Neural cell (in vitro differentiated cells): ENCODE data around the gene KCNAB1. TPM values are rescaled to one million over a fixed set of nuclear protein-coding genes. Genes with fewer than 3 reads are reported as not detected.

Experiments used
- H2AFZ ChIP-seq: fragments of 200-600, 300-800 bp; sonication (generic), shearing (Covaris generic); 2 replicates; pipeline ENCODE4 v1.6.0; 2014; ENCODE audit warnings: low read depth, mild to moderate bottlenecking, antibody characterized with exemption, low read length, moderate library complexity
- H3F3A ChIP-seq: fragments of 200-600 bp; shearing (Covaris generic); 2 replicates; pipeline ENCODE4 v1.6.1; 2016; ENCODE audit warnings: mild to moderate bottlenecking, moderate library complexity, mixed read lengths, antibody characterized with exemption, low read length; ENCODE audit not compliant: insufficient read depth, poor library complexity, severe bottlenecking
- H3K27ac ChIP-seq: fragments of 200-600, 300-800 bp; sonication (generic), shearing (Covaris generic); 2 replicates; pipeline ENCODE4 v1.5.1; 2014; ENCODE audit warnings: mild to moderate bottlenecking, low read length, moderate library complexity
- H3K27me3 ChIP-seq: fragments of 300-800, 200-600 bp; sonication (generic), shearing (Covaris generic); 2 replicates; pipeline ENCODE4 v1.6.0; 2014; ENCODE audit warnings: mild to moderate bottlenecking, low read depth, low read length, moderate library complexity; ENCODE audit not compliant: insufficient read depth
- H3K36me3 ChIP-seq: fragments of 300-800, 200-600 bp; sonication (generic), shearing (Covaris generic); 2 replicates; pipeline ENCODE4 v1.5.1; 2014; ENCODE audit warnings: mild to moderate bottlenecking, antibody characterized with exemption, low read length, moderate library complexity; ENCODE audit not compliant: insufficient read depth
- H3K4me2 ChIP-seq: fragments of 300-800, 200-600 bp; sonication (generic), shearing (Covaris generic); 2 replicates; pipeline ENCODE4 v1.6.0; 2014; ENCODE audit warnings: mild to moderate bottlenecking, low read length
- H3K4me3 ChIP-seq: fragments of 300-800, 200-600 bp; sonication (generic), shearing (Covaris generic); 2 replicates; pipeline ENCODE4 v1.5.1; 2014; ENCODE audit warnings: mild to moderate bottlenecking, low read length, moderate library complexity
- H3K79me2 ChIP-seq: fragments of 200-600 bp; shearing (Covaris generic); replicated peaks from 2 replicates; pipeline ENCODE4 v1.6.0; 2014; ENCODE audit warnings: mild to moderate bottlenecking, low read length, moderate library complexity; ENCODE audit not compliant: insufficient read depth
- H3K9ac ChIP-seq: fragments of 300-800, 200-600 bp; sonication (generic), shearing (Covaris generic); 2 replicates; pipeline ENCODE4 v1.6.1; 2016; ENCODE audit warnings: mild to moderate bottlenecking, low read length, mixed read lengths
- H3K9me2 ChIP-seq: fragments of 200-600 bp; shearing (Covaris generic); 2 replicates; pipeline ENCODE4 v1.6.1; 2016; ENCODE audit warnings: mild to moderate bottlenecking, low read length, mixed read lengths; ENCODE audit not compliant: insufficient read depth
- H3K9me3 ChIP-seq: fragments of 200-600, 300-800 bp; sonication (generic), shearing (Covaris generic); 2 replicates; pipeline ENCODE4 v1.6.1; 2016; ENCODE audit warnings: mild to moderate bottlenecking, mixed run types, low read length, moderate library complexity, mixed read lengths
- H4K20me1 ChIP-seq: fragments of 200-600 bp; shearing (Covaris generic); 2 replicates; pipeline ENCODE4 v1.6.1; 2016; ENCODE audit warnings: mild to moderate bottlenecking, mixed run types; ENCODE audit not compliant: insufficient read depth
- EP300 ChIP-seq: fragments of 450-650 bp; conservative IDR thresholded peaks from 2 replicates; pipeline ENCODE4 v1.6.1; 2014; ENCODE audit warnings: antibody characterized with exemption, mild to moderate bottlenecking, moderate library complexity; ENCODE audit not compliant: poor library complexity, severe bottlenecking
- EZH2 ChIP-seq: fragments of 200-600, 300-800 bp; shearing (Covaris generic), sonication (generic); IDR thresholded peaks from 2 replicates; pipeline ENCODE4 v1.6.1; 2014; ENCODE audit warnings: antibody characterized with exemption, low read length, borderline replicate concordance, mild to moderate bottlenecking; ENCODE audit not compliant: insufficient read depth, poor library complexity, severe bottlenecking
- MXI1 ChIP-seq: fragments of 450-650 bp; conservative IDR thresholded peaks from 2 replicates; pipeline ENCODE4 v1.6.1; 2014; ENCODE audit warnings: antibody characterized with exemption, mild to moderate bottlenecking; ENCODE audit not compliant: poor library complexity, severe bottlenecking
- POLR2AphosphoS5 ChIP-seq: IDR thresholded peaks from 2 replicates; pipeline ENCODE4 v1.6.1; 2012
- RAD21 ChIP-seq: fragments of 450-650 bp; conservative IDR thresholded peaks from 2 replicates; pipeline ENCODE4 v1.6.1; 2014; ENCODE audit warnings: antibody characterized with exemption, mild to moderate bottlenecking, moderate library complexity
- SMC3 ChIP-seq: fragments of 450-650 bp; conservative IDR thresholded peaks from 2 replicates; pipeline ENCODE4 v1.6.1; 2014; ENCODE audit warnings: antibody characterized with exemption, mild to moderate bottlenecking, moderate library complexity; ENCODE audit not compliant: poor library complexity
- TAF1 ChIP-seq: IDR thresholded peaks from 2 replicates; pipeline ENCODE4 v1.6.1; 2012; ENCODE audit warnings: low read depth
- polyA plus RNA-seq: library from polyadenylated mRNA; depleted of rRNA; stranded (reverse); fragments of >200 nt; gene quantifications from 2 replicates; pipeline ENCODE4 v1.2.3, GENCODE V29; 2014
- TF ChIP-seq, protein P1 (sequence below): IDR thresholded peaks from 2 replicates; pipeline ENCODE4 v1.6.1; 2012; ENCODE audit warnings: borderline replicate concordance
- TF ChIP-seq, protein P2 (sequence below): fragments of 450-650 bp; IDR thresholded peaks from 2 replicates; pipeline ENCODE4 v1.5.1; 2014; ENCODE audit warnings: antibody characterized with exemption, mild to moderate bottlenecking, moderate library complexity; ENCODE audit not compliant: poor library complexity, severe bottlenecking

The KCNAB1 gene
- polyA plus RNA-seq, 1 donor from 2014 or later, result 14.9 TPM

DNA sequence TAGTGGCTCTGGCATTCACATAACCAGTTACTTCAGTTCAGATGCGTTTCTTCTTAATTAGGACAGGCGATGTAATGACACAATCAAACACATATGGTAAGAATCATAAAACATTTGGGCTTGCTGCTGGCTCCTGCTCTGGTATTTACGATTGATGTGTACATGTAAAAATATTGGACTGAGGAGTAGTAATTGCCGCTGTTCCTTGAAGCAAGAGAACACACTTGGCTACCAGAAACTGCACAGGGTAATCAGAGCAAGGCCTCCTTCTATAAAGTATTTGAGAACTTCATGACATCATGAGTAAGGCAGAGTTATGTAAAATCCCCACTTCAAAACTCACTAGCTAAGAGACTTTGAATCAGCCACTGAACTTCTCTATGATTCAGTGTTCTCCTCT is 276.5 kb downstream of the KCNAB1 start:
- Histone ChIP-seq H2AFZ (no peak overlapping the region), H3K4me3 (peak overlapping the region; percentile 0), H3K27me3 (no peaks in the 10 kb centered on the region), H3K79me2 (no peaks in the 10 kb centered on the region), H3K9ac (no peak overlapping the region), H3K36me3 (no peaks in the 10 kb centered on the region), H3K9me3 (no peaks in the 10 kb centered on the region), H3F3A (no peaks in the 10 kb centered on the region), H3K27ac (peak overlapping the region; percentile 15), H3K4me2 (no peak overlapping the region), H3K9me2 (no peaks in the 10 kb centered on the region), H4K20me1 (no peaks in the 10 kb centered on the region)
- TF ChIP-seq, protein P1, sequence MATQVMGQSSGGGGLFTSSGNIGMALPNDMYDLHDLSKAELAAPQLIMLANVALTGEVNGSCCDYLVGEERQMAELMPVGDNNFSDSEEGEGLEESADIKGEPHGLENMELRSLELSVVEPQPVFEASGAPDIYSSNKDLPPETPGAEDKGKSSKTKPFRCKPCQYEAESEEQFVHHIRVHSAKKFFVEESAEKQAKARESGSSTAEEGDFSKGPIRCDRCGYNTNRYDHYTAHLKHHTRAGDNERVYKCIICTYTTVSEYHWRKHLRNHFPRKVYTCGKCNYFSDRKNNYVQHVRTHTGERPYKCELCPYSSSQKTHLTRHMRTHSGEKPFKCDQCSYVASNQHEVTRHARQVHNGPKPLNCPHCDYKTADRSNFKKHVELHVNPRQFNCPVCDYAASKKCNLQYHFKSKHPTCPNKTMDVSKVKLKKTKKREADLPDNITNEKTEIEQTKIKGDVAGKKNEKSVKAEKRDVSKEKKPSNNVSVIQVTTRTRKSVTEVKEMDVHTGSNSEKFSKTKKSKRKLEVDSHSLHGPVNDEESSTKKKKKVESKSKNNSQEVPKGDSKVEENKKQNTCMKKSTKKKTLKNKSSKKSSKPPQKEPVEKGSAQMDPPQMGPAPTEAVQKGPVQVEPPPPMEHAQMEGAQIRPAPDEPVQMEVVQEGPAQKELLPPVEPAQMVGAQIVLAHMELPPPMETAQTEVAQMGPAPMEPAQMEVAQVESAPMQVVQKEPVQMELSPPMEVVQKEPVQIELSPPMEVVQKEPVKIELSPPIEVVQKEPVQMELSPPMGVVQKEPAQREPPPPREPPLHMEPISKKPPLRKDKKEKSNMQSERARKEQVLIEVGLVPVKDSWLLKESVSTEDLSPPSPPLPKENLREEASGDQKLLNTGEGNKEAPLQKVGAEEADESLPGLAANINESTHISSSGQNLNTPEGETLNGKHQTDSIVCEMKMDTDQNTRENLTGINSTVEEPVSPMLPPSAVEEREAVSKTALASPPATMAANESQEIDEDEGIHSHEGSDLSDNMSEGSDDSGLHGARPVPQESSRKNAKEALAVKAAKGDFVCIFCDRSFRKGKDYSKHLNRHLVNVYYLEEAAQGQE, result no peak
- TF ChIP-seq POLR2AphosphoS5, result no peak
- no peak for TF ChIP-seq RAD21
- TF ChIP-seq TAF1, result no peak
- TF ChIP-seq, protein P2, sequence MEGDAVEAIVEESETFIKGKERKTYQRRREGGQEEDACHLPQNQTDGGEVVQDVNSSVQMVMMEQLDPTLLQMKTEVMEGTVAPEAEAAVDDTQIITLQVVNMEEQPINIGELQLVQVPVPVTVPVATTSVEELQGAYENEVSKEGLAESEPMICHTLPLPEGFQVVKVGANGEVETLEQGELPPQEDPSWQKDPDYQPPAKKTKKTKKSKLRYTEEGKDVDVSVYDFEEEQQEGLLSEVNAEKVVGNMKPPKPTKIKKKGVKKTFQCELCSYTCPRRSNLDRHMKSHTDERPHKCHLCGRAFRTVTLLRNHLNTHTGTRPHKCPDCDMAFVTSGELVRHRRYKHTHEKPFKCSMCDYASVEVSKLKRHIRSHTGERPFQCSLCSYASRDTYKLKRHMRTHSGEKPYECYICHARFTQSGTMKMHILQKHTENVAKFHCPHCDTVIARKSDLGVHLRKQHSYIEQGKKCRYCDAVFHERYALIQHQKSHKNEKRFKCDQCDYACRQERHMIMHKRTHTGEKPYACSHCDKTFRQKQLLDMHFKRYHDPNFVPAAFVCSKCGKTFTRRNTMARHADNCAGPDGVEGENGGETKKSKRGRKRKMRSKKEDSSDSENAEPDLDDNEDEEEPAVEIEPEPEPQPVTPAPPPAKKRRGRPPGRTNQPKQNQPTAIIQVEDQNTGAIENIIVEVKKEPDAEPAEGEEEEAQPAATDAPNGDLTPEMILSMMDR, result no peak
- no peak for TF ChIP-seq MXI1
- TF ChIP-seq EP300, result no peak
- no peak for TF ChIP-seq EZH2
- TF ChIP-seq SMC3, result no peak

DNA sequence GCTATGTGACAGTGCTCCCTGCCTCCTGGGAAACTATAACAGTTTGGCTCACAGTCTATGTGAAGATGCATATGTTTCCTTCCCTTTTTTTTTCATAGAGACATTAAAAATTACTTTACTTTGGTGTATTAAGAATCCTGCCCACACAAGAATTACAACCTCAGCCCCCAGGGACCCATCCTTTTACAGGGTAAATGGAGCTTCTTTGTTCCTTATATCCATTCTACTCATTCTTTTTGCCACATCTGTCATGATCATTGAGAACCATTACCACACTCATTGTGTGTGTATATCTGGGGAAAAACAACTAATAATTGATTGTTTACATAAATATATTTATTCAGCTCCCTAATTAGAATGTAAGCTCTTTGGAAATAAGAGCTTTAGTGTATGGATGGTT is 277.2 kb downstream of the KCNAB1 start:
- TF ChIP-seq MXI1, result no peak
- no peak for TF ChIP-seq SMC3
- TF ChIP-seq EP300, result no peak
- TF ChIP-seq TAF1, result no peak
- TF ChIP-seq POLR2AphosphoS5, result no peak
- TF ChIP-seq, protein P2, result no peak
- TF ChIP-seq EZH2, result no peak
- TF ChIP-seq, protein P1, result no peak
- no peak for TF ChIP-seq RAD21
- H3K79me2 ChIP-seq, result no peaks in the 10 kb centered on the region
- H3K9me2 ChIP-seq, result no peaks in the 10 kb centered on the region
- H3K27ac ChIP-seq, result peak overlapping the region; percentile 15
- H4K20me1 ChIP-seq, result no peaks in the 10 kb centered on the region
- no peaks in the 10 kb centered on the region for H3K27me3 ChIP-seq
- no peaks in the 10 kb centered on the region for H3K9me3 ChIP-seq
- H3K9ac ChIP-seq, result no peak overlapping the region
- H3K36me3 ChIP-seq, result no peaks in the 10 kb centered on the region
- no peak overlapping the region for H2AFZ ChIP-seq
- no peaks in the 10 kb centered on the region for H3F3A ChIP-seq
- peak overlapping the region; percentile 0 for H3K4me3 ChIP-seq
- H3K4me2 ChIP-seq, result no peak overlapping the region
